DMS53 treated with DMSO at 0.1 percent for 48 hours (cell line): ENCODE results near the gene MORF4L1.

Experiments
- DNase-seq: peaks from one replicate; lab custom pipeline; 2025; ENCODE audit not compliant: unreplicated experiment; lab: John Stamatoyannopoulos, UW

MORF4L1 gene

DNA sequence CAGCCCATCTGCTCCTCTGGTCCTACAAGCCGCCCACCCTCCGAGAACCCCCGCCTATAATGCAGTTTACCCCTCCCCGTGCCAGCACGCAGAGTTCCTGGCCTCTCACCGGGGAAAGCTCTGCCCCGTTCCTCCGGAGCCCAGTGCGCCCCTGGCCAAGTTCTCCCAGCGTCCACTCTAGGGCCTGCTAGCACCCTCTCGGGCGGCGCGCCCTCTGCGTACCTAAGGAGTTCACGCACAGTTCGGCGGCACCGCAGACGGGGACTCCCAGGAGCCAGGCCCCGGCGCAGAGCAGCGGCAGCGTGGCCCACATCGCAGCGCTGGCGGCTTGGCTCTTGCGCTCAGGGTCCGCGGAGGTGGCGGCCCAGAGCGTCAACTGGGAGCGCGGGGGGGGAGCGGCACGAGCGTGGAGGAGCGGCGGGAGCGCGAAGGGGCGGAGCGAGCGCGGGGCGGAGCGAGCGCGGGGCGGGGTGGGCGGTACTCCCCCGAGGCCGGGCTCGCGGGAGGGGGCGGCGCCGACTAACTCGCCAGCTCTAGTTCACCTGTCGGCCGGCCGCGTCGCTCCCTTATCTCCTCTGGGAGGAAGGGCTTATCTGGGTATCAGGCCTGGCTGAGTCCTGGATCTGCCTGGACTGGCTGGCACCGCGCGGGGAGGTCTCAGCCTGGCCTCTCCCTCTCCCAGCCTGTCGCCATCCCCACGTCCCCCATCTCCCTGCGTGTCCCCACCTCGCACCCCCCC lies 72.1 kb downstream of the MORF4L1 start, which contains the start of gene CTSH:
Gene CTSH, minus strand, starts transcription at position 378 of the 739 bp plus-strand sequence. Its CDS starts 65 bp downstream, at position 313.
- peak; percentile 51 for DNase-seq

- DNase-seq = no peak
Observed at GRCh38 chr15:78946493-78946892, 73.8 kb downstream of the MORF4L1 start.

DNA sequence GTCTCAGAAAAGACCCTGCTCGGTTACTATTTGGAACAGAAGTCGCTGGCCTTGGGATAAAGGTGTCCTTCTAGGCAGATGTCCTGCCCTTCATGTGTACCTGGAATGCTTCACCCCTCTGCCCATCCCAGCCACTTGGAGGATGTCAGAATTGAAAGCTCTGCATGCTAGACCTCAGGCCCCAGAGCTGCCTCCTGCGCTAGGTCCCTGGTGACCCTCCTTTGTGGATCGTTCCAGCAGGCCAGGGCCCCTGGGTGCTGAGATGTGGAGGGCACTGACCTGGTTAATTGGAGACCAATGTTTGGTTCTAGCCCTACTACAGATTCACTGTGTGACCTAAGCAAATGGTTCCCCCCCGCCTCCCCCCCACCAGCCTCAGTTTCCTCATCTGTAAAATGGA lies 74.8 kb downstream of the MORF4L1 start:
- no peak for DNase-seq
